Mucosa of stomach (tissue), 1 donor: ENCODE results near the gene ANO10.

Experiments
- H3K27me3 ChIP-seq: one replicate; pipeline ENCODE4 v1.7.0; 2013; ENCODE audit warnings: mild to moderate bottlenecking, low read length; ENCODE audit not compliant: control insufficient read depth, insufficient read depth
- H3K36me3 ChIP-seq: one replicate; pipeline ENCODE4 v1.7.0; 2013; ENCODE audit warnings: low read length; ENCODE audit not compliant: control insufficient read depth, insufficient read depth
- H3K4me1 ChIP-seq: one replicate; pipeline ENCODE4 v1.7.0; 2013; ENCODE audit warnings: mild to moderate bottlenecking, low read length; ENCODE audit not compliant: control insufficient read depth, insufficient read depth
- H3K4me3 ChIP-seq: one replicate; pipeline ENCODE4 v1.7.0; 2013; ENCODE audit warnings: low read length
- H3K9ac ChIP-seq: one replicate; pipeline ENCODE4 v1.7.0; 2013; ENCODE audit warnings: mild to moderate bottlenecking, low read length, moderate library complexity
- H3K9me3 ChIP-seq: one replicate; pipeline ENCODE4 v1.7.0; 2013; ENCODE audit warnings: mild to moderate bottlenecking, low read length, moderate library complexity; ENCODE audit not compliant: control insufficient read depth
- donor health status: Pancreatic carcinoma.

Gene ANO10

DNA sequence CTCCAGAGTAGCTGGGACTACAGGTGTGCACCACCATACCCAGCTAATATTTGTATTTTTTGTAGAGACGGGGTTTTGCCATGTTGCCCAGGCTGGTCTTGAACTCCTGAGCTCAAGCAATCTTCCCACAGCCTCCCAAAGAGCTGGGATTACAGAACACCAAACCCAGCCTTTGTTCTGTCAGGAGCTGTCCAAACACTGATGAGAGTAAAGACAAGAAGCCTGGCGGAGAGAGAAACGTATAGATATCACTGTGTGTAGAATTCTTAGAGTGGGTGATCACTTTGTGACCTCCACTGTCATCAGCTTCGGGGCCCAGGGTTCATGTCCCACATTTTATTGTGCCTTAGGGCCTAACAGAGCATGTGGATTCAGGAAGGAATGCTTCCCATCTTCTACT is 176.0 kb downstream of the ANO10 start:
- Histone ChIP-seq H3K36me3 (no peaks in the 10 kb centered on the region), H3K27me3 (no peaks in the 10 kb centered on the region), H3K4me1 (no peaks in the 10 kb centered on the region), H3K9ac (no peak overlapping the region), H3K4me3 (no peak overlapping the region), H3K9me3 (no peaks in the 10 kb centered on the region)

DNA sequence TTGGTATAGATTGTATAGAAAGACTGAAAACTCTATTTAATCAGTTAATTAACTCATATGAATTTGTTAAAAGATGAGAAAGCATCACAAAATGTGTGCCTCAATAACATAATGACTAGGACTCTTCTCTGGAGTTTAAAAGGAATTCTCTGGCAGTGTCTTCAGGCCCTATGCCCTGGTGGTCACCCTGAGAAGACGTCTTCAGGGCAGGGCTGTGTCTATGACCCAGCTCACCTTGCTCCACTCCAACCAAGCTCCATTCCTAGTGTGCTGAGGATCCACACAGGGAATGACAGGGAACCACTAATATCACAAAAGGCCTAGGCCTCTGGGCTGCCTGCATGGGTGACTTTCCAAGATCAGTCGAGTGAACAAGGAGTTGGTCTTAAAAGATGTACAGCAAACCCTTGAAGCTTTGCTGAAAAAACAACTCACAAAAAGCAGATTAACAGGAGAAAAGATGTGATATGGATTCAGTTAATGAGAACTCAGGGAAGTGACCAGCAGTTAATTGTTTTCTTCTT is 178.9 kb downstream of the ANO10 start:
- Histone ChIP-seq H3K9me3 (no peaks in the 10 kb centered on the region), H3K36me3 (no peaks in the 10 kb centered on the region), H3K4me1 (no peaks in the 10 kb centered on the region), H3K9ac (no peak overlapping the region), H3K4me3 (no peak overlapping the region), H3K27me3 (no peaks in the 10 kb centered on the region)

DNA sequence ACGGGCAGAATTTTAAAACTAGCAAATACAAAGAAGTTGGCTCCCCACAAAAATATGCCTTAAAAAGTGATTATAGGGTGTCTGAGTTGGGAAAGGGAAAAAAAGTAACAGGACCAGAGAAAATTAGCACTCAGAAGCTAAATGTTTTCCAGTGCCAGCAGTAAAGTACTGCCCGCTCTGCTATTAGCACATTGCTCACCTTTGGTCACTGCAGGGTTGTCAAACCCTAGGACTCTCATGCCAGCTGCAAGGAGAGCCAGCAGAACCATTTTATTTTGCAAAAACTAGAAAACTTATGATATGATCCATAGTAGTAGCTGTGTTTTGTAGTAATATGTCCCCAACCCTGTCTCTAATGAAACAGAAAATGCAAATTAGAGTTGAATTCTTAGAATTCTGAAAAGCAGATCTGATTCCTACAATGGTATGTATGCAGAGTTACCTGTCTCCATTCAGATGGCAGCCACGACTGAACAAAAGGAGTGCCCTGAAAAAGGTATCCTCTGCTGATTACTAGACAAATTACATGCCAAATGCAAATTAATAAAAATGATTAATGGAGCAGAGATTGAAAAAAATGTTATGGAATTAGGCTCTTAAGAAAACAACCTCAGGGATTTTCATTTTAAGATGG is 185.2 kb downstream of the ANO10 start:
- Histone ChIP-seq H3K9me3 (no peaks in the 10 kb centered on the region), H3K9ac (no peak overlapping the region), H3K36me3 (no peaks in the 10 kb centered on the region), H3K4me1 (no peaks in the 10 kb centered on the region), H3K4me3 (no peak overlapping the region), H3K27me3 (no peaks in the 10 kb centered on the region)

DNA sequence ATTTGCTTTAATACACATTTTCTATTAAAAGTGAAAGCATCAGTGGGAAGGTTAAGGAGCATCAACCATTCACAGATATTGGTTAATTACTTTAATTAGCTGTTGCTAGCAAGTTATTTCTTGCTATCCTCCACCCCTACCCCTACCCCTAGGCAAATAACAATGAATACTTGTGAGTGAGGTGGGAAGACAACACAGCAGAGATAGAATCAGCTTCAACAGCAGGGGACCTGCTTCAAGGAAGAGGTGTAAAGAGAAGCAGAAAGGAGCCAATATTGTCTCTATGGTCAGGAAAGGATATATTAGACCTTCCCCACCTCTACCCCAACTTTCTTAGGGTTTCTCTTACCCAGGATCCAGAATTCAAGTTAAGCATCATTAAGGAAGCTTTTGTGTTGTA is 186.1 kb downstream of the ANO10 start:
- no peak overlapping the region for H3K9ac ChIP-seq
- no peaks in the 10 kb centered on the region for H3K36me3 ChIP-seq
- H3K9me3 ChIP-seq = no peaks in the 10 kb centered on the region
- H3K4me1 ChIP-seq = no peaks in the 10 kb centered on the region
- no peak overlapping the region for H3K4me3 ChIP-seq
- no peaks in the 10 kb centered on the region for H3K27me3 ChIP-seq

DNA sequence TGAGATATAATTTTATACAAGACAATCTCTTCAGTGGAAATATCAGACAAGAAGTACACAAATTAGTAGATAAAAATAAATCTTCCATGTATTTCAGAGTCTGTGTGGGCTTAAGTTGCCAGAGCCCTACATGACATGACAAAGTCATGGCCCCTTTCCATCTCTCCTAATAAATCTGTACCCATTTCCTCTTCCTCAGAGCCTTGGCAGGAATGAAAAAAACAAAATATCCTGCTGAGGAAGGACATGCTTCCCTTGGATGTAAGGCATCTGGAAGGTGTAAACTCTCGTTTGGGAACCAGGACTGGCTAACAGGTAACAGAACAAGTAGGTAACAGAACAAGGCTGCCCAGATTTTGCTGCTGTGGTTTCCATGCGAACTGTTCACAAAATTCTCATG is 187.4 kb downstream of the ANO10 start:
- Histone ChIP-seq H3K27me3 (no peaks in the 10 kb centered on the region), H3K4me1 (no peaks in the 10 kb centered on the region), H3K36me3 (no peaks in the 10 kb centered on the region), H3K9me3 (no peaks in the 10 kb centered on the region), H3K4me3 (no peak overlapping the region), H3K9ac (no peak overlapping the region)

DNA sequence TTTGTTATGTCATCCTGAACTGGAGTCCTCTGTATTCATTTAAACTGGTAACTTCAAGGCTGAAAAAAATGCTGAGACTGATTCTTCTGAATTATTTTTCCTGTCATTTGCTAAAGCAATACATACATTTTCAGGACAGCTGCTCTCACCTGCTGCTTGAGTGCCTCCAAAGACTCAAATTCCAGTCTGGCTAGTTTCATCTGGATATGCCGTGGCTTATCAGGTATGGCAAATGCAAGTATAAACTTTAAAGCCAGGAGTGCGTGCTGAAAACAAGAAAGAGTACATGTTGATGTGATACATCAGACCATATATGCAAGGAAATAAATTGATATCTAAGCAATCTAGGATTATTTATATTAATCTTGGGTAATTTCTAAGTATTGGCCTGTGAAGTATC is 189.3 kb downstream of the ANO10 start:
- H3K4me3 ChIP-seq = no peak overlapping the region
- H3K9ac ChIP-seq = no peak overlapping the region
- no peaks in the 10 kb centered on the region for H3K27me3 ChIP-seq
- no peaks in the 10 kb centered on the region for H3K9me3 ChIP-seq
- H3K36me3 ChIP-seq = no peaks in the 10 kb centered on the region
- no peaks in the 10 kb centered on the region for H3K4me1 ChIP-seq

DNA sequence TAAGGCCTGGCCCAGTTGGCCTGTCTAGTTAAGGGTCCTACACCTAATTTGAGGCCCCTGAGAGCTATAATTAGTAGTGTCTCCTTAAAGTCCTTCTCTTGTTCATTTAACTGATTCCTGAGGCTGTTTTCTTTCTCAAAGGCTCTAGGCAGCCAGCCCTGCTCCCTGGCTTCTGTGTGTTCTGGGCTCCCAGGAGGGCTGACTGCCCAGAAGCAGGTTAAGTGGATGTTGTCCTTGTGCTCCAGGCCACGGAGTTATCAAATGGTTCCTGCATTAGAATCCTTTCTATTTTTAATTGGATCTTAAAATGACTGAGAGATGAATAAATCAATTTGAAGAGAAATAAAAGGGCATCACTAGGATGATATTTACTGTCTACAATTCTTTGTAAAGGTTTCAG is 195.4 kb downstream of the ANO10 start:
- Histone ChIP-seq H3K4me1 (peaks cover 9% of the 10 kb centered on the region), H3K27me3 (no peaks in the 10 kb centered on the region), H3K36me3 (no peaks in the 10 kb centered on the region), H3K9ac (no peak overlapping the region), H3K9me3 (no peaks in the 10 kb centered on the region), H3K4me3 (no peak overlapping the region)

DNA sequence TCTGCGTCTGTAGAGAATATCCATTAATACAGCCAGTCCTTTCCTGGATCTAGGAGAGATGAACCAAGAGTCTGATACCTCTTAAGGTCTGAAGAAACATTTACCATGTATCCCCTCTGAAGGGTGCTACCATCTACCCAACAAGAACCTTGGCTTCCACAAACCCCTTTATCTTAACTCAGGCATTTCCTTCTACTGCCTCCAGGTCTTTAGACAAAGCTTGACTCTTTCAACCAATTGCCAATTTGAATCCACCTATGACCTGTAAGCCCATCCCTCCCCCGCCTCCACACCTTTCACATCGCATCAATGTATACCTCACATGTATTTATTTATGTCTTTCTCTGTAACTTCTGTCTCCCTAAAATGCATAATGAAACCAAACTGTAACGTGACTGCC is 196.0 kb downstream of the ANO10 start:
- no peak overlapping the region for H3K9ac ChIP-seq
- no peak overlapping the region for H3K4me3 ChIP-seq
- no peaks in the 10 kb centered on the region for H3K9me3 ChIP-seq
- H3K4me1 ChIP-seq = peaks cover 9% of the 10 kb centered on the region
- no peaks in the 10 kb centered on the region for H3K36me3 ChIP-seq
- H3K27me3 ChIP-seq = no peaks in the 10 kb centered on the region

DNA sequence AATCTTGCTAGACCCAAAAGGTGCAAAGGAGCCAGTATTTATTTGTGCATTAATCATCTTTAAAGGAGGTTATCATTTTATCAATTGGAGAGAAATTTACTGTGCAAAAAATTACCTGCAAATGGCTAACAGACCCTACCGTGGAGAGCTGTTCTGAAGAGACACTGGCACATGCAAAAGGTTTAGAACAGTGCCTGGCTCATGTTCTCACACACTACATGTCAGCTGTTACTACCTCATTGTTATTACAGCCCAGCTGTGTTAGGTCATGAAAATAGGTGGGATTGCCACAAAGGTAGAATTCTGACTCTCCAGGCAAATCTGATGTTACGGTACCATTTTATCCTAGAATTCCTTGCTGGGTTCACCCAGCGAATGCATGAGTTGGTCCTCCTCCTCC is 198.2 kb downstream of the ANO10 start:
- Histone ChIP-seq H3K4me1 (peaks cover 12% of the 10 kb centered on the region), H3K4me3 (no peak overlapping the region), H3K27me3 (no peaks in the 10 kb centered on the region), H3K9ac (no peak overlapping the region), H3K36me3 (no peaks in the 10 kb centered on the region), H3K9me3 (no peaks in the 10 kb centered on the region)

DNA sequence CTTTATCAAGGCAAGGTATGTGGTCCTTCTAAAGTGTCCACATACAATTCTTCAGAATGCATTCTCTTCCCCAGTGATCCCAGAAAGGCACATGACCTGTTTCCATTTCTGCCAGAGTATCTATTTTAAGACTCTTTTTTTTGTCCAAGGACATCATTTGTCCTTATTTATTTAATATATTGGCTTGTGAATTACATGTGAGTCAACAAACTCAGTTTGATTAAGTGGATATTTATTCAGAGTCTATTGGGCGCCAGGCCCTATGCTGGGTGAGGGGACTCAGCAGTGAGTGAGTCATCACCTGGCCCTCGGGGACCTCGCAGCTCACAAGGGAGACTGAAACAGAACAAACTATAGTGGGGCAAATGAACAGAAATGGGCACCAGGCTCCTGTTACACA is 198.7 kb downstream of the ANO10 start:
- no peak overlapping the region for H3K4me3 ChIP-seq
- H3K9ac ChIP-seq = no peak overlapping the region
- peaks cover 17% of the 10 kb centered on the region for H3K4me1 ChIP-seq
- H3K27me3 ChIP-seq = no peaks in the 10 kb centered on the region
- H3K9me3 ChIP-seq = no peaks in the 10 kb centered on the region
- H3K36me3 ChIP-seq = no peaks in the 10 kb centered on the region

DNA sequence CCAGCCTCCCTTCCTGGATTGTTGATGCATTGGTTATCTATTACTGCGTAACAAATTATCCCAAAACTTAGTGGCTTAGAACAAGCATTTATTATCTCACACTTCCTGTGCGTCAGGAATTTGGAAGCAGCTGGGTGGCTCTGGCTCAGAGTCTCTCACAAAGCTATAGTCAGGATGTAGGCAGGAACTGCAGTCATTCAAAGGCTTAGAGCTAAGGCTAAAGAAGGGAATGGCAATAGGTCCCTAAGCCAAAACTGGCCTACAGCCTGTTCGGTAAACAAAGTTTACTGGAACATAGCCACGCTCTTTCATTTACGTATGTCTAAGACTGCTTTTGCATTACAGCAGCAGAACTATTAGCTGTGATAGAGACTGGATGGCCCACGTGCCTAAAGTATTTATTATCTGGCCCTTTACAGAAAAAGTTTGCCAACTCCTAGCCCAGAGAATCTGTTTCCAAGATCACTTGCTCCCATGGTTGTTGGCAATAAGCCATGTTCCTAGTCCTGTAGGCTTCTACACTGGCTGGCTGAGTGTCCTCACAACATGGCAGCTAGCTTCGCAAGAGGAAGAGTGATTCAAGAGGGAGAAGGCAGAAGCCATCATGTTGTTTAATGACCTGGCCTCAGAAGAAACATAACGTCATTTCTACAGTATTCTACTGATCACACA is 203.1 kb downstream of the ANO10 start:
- Histone ChIP-seq H3K36me3 (no peaks in the 10 kb centered on the region), H3K4me3 (no peak overlapping the region), H3K27me3 (no peaks in the 10 kb centered on the region), H3K9ac (no peak overlapping the region), H3K4me1 (peaks cover 19% of the 10 kb centered on the region), H3K9me3 (no peaks in the 10 kb centered on the region)

DNA sequence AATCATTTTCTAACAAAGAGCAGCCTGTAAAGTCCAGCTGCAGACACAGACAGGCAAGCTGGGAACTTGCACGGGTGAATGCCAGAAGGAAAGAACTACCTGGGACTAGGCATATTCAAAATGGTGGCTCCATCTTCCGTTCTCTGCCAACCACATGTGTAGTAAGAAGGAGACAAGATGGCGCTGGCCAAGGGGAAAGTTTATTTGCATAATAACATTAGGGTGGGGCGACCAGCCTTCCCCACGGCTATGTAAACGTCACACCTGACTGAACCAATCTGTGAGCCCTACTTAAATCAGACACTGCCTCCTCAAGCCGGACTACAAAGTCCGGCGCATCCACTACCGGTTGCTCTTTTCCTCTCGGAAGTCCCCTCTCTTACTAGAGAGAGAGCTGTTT is 204.7 kb downstream of the ANO10 start:
- H3K27me3 ChIP-seq = no peaks in the 10 kb centered on the region
- no peak overlapping the region for H3K9ac ChIP-seq
- H3K9me3 ChIP-seq = no peaks in the 10 kb centered on the region
- no peaks in the 10 kb centered on the region for H3K36me3 ChIP-seq
- no peak overlapping the region for H3K4me3 ChIP-seq
- H3K4me1 ChIP-seq = peaks cover 10% of the 10 kb centered on the region
